Activated naive CD8-positive, alpha-beta T cell (primary cell): ENCODE results near the gene ITFG2.
"Not testable (repeated sequence)": the region's sequence is repeated elsewhere in the genome, so short reads cannot be mapped to it uniquely, and the experiment has no call there.

Experiments
- H3K27ac Mint-ChIP-seq: one replicate; pipeline ENCODE4 v1.8.0; 2021; ENCODE audit warnings: mixed read lengths
- H3K27me3 Mint-ChIP-seq: one replicate; pipeline ENCODE4 v1.8.0; 2021; ENCODE audit warnings: mixed read lengths
- H3K36me3 Mint-ChIP-seq: one replicate; pipeline ENCODE4 v1.8.0; 2021; ENCODE audit warnings: mixed read lengths
- H3K4me1 Mint-ChIP-seq: one replicate; pipeline ENCODE4 v1.8.0; 2021; ENCODE audit warnings: low read depth, mixed read lengths
- H3K4me3 Mint-ChIP-seq: one replicate; pipeline ENCODE4 v1.8.0; 2021; ENCODE audit warnings: mild to moderate bottlenecking, mixed read lengths
- H3K9me3 Mint-ChIP-seq: one replicate; pipeline ENCODE4 v1.8.0; 2021; ENCODE audit warnings: low read depth, mixed read lengths

Gene ITFG2

DNA sequence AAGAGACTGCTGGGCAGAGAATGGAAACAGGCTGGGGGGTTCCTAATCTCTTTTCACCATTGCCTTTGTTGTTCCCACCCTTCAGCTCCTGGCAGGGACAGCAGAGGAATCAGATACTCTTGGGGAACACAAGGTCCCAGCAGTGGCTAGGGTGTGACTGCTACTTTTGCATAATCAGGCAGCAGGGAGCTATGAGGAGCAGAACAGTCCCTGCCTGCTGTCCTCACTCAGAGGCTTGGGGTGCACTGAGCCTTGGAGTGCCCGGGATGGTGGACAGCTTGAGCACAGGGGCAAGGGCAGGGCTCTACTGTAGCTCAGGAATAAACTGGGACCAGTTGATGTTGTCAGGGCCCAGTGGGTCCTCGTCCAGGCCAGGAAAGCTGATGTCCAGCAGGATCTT lies 45.9 kb downstream of the ITFG2 start:
- H3K4me1 Mint-ChIP-seq: no peaks in the 10 kb centered on the region
- H3K27ac Mint-ChIP-seq: no peak overlapping the region
- no peaks in the 10 kb centered on the region for H3K27me3 Mint-ChIP-seq
- H3K9me3 Mint-ChIP-seq: no peaks in the 10 kb centered on the region
- H3K4me3 Mint-ChIP-seq: no peak overlapping the region
- H3K36me3 Mint-ChIP-seq: peaks cover 2% of the 10 kb centered on the region

DNA sequence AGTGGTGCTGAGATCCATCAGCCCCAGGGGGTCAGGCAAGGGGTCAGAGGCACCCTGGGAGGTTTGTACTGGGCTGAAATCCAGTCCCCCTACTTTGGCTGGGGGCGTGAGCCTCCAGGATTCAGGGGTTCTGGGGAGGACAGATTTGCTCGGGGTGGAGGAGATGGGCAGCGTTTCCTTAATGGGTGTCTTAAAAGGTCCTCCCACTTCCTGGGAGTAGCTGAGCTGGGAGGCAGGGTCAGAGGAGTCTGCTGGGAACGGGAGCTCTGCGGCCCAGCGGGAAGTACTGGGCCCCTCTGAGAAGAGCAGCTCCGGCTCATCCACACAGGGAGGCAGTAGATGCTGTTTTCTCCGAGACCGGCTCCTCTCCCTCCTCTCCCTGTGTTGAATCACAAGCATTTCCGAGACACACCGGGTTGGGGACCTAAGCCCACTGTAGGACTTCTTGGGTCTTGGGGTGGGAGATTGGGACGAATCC lies 46.5 kb downstream of the ITFG2 start:
- H3K27ac Mint-ChIP-seq: no peak overlapping the region
- H3K36me3 Mint-ChIP-seq: peaks cover 2% of the 10 kb centered on the region
- no peaks in the 10 kb centered on the region for H3K9me3 Mint-ChIP-seq
- no peaks in the 10 kb centered on the region for H3K27me3 Mint-ChIP-seq
- no peaks in the 10 kb centered on the region for H3K4me1 Mint-ChIP-seq
- no peak overlapping the region for H3K4me3 Mint-ChIP-seq

DNA sequence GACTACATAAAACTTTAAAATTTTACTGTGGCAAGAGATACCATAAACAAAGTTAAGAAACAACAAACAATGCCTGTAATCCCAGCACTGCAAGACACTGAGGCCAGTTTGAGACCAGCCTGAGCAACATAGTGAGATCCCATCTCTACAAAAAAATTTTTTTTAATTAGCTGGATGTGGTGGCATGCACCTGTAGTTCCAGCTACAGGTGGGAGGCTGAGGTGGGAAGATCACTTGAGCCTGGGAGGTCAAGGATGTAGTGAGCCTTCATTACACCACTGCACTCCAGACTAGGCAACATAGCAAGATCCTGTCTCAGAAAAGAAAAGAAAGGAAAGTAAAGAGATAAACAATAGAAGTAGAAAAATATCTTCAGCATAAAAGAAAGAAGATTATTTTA lies 47.7 kb downstream of the ITFG2 start:
- Mint-ChIP-seq H3K4me1 (no peaks in the 10 kb centered on the region), H3K9me3 (no peaks in the 10 kb centered on the region), H3K27me3 (no peaks in the 10 kb centered on the region), H3K27ac (no peak overlapping the region), H3K4me3 (no peak overlapping the region), H3K36me3 (peaks cover 2% of the 10 kb centered on the region)

DNA sequence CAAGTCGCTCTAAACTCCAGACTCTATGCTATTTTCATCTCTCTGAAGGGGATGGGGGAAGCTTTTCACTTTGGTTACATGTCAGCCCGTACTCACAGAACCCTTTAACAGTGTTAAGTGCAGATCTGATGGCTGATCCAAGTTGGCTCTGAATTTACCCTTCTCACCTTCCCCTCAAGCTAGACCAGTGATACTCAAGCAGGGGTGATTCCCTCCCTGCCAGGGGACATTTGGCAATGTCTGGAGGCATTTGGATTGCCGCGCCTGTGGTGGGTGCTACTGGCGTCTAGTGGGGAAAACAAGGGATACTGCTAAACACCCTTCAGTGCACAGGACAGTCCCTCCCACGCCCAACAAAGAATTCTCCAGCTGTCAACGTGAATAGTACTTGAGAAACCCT lies 50.4 kb downstream of the ITFG2 start:
- Mint-ChIP-seq H3K36me3 (no peaks in the 10 kb centered on the region), H3K9me3 (no peaks in the 10 kb centered on the region), H3K4me1 (no peaks in the 10 kb centered on the region), H3K27me3 (no peaks in the 10 kb centered on the region), H3K27ac (no peak overlapping the region), H3K4me3 (no peak overlapping the region)

DNA sequence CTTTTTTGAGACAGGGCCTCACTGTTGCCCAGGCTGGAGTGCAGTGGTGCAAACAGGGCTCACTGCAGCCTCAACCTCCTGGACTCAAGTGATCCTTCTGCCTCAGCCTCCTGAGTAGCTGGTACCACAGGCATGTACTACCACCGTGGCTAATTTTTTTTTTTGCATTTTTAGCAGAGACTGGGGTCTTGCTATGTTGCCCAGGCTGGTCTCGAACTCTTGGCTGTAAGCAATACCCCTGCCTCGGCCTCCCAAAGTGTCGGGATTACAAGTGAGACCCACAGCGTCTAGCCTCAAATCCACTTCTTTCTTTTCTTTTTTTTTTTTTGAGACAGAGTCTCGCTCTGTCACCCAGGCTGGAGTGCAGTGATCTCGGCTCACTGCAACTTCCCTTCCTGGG lies 50.9 kb downstream of the ITFG2 start:
- H3K27me3 Mint-ChIP-seq, H3K36me3 Mint-ChIP-seq, H3K9me3 Mint-ChIP-seq, H3K4me1 Mint-ChIP-seq, H3K27ac Mint-ChIP-seq, H3K4me3 Mint-ChIP-seq: not testable (repeated sequence)

DNA sequence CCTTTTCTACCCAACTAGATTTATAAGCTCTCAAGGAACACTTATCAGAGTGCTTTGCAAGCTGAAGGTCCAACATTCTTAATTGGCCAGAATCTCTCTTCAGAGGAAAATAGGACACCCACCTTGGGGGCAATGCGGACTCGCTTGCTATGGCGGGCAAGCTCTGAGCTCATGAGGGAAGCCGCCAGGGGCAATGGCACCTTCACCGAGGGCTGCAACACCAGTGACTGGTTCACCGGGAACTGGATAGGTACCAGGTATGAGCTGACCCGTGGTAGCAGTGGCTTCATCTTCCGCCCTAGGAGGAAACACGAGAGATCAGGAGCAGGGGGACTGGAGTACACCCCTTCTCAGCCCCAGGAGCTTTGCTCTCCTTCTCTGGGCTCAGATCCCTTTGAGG lies 51.7 kb downstream of the ITFG2 start:
- H3K9me3 Mint-ChIP-seq: no peaks in the 10 kb centered on the region
- no peaks in the 10 kb centered on the region for H3K36me3 Mint-ChIP-seq
- H3K27me3 Mint-ChIP-seq: no peaks in the 10 kb centered on the region
- H3K27ac Mint-ChIP-seq: no peak overlapping the region
- no peak overlapping the region for H3K4me3 Mint-ChIP-seq
- peaks cover 6% of the 10 kb centered on the region for H3K4me1 Mint-ChIP-seq

DNA sequence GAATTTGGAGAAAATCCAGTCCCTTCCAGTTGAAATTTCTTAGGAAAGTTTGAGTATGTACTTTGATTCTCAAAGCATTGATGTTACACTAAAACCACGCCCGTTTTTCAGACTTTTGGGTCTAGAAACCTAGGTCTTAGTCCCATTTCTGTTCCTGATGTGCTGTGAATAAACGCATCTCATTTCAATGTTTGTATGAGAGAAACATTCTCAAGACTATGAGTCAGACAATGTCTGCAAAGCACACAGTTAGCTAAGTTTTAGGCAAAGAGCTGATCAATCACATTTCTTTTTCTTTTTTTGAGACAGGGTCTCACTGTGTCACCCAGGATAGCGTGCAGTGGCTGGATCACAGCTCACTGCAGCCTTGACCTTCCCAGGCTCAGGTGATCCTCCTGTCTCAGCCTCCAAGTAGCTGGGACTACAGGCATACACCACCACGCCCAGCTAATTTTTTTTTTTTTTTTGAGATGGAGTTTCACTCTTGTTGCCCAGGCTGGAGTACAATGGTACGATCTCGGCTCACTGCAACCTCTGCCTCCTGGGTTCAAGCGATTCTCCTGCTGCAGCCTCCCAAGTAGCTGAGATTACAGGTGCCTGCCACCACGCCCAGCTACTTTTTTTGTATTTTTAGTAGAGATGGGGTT lies 56.6 kb downstream of the ITFG2 start:
- H3K4me3 Mint-ChIP-seq, H3K4me1 Mint-ChIP-seq, H3K9me3 Mint-ChIP-seq, H3K27ac Mint-ChIP-seq, H3K36me3 Mint-ChIP-seq, H3K27me3 Mint-ChIP-seq: not testable (repeated sequence)
